ENCODE results near the gene MAF.

The MAF gene

DNA sequence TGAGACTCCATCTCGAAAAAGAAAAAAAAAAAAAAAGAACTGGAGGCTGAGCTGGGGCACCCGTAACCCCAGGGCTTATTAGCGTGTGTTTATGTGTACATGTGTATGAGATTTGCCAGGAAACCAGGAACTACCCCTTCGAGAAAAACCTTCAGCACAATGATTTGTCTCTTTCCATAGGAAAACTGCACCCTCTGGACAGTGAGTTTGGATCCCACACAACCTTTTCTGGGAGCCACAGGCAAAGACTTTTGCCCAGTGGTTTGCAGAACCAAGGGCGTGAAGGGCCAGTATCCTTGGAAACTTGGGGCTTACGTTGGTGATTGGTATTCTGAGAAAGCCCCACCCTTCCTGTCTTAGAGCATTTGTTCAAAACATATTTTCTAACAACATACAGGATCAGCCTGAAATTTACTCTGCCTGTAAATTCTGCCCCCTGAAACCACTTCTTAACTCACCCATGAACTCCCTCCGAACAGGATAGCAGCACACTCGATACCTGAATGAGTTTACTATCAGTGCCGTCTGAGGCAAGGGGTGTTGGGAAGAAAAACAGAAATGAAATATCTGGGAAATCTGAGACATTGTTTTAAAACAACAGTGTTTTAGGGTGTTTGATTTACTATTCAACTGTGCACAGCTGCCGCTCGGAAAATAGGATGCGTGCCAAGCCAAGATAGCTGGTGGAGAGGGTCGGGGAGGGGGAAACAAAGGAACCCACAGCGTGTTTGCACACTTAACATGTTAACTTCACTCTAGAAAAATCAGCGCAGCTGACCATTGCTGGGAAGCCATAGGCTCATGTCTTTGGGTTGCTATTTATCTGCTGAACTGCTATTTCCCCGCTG is 40.2 kb upstream of the MAF start:
- ChIA-PET CTCF (no interaction called here), POLR2A (ENCODE audit: low non-redundant PET) (no interaction called here)
- TF ChIP-seq, protein P1, sequence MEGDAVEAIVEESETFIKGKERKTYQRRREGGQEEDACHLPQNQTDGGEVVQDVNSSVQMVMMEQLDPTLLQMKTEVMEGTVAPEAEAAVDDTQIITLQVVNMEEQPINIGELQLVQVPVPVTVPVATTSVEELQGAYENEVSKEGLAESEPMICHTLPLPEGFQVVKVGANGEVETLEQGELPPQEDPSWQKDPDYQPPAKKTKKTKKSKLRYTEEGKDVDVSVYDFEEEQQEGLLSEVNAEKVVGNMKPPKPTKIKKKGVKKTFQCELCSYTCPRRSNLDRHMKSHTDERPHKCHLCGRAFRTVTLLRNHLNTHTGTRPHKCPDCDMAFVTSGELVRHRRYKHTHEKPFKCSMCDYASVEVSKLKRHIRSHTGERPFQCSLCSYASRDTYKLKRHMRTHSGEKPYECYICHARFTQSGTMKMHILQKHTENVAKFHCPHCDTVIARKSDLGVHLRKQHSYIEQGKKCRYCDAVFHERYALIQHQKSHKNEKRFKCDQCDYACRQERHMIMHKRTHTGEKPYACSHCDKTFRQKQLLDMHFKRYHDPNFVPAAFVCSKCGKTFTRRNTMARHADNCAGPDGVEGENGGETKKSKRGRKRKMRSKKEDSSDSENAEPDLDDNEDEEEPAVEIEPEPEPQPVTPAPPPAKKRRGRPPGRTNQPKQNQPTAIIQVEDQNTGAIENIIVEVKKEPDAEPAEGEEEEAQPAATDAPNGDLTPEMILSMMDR (conservative IDR thresholded peaks at IDR 0.05; ENCODE audit: low read depth), result no peak
- peak overlapping the region; percentile 25 for H3K27ac ChIP-seq
- DNase-seq (ENCODE audit: low spot score), result peak; percentile 16

DNA sequence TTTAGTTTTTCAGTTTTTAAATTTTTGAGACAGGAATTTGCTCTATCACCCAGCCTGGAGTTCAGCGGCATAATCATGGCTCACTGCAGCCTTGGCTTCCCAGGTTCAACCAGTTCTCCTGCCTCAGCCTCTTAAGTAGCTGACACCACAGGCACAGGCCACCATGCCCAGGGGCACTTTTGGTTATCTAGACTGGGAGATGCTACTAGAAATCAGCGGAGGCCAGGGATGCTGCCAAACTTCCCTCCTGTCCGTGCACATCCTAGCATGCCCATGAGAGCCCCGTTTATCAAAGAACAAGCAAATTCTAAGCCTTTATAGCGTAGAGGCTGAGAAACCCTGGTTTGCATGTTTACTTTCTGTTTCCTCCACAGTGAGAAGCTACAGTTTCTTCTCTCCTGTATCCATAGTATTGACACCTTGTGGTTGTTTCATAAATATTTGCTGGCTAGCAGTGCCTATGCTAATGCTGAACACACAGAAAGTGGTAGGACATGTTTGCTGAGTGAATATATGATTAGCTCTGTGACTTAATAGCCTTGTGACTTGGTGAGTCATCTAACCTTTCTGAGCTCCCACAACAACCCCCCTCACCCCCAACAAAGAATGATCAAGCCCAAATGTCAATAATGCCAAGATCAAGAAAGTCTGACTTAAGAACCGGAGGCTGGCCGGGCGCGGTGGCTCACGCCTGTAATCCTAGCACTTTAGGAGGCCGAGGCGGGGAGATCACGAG is 39.2 kb upstream of the MAF start:
- H3K27ac ChIP-seq, result peak overlapping the region; percentile 25
- peak; percentile 31 for DNase-seq (ENCODE audit: low spot score)
- TF ChIP-seq, protein P1 (conservative IDR thresholded peaks at IDR 0.05; ENCODE audit: low read depth), result no peak
- ChIA-PET POLR2A (ENCODE audit: low non-redundant PET) (no interaction called here), CTCF (interaction anchor here (0.6 kb wide), 1 partner anchor 42 kb away, joined by 4 read pairs; no protein-coding TSS in a partner anchor)

DNA sequence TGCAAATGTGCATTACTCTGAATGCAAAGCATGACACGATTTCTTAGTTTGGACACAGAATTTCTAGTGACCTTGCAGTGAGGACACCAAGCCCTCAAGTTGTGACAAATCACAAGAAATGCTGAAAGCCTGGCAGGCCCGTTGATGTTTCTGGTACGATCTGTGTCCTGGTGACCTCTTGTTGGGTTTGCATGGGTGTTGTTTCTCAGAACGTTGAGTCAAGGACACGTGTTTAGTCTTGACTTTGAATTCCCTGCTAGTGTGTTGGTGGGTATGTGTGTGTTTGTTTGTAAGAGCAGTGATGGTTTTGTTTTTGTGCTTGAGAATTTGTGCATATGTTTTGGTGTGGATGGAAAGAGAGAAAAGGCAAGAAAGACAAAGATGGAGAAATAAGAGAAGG is 37.8 kb upstream of the MAF start:
- ChIA-PET POLR2A (ENCODE audit: low non-redundant PET) (no interaction called here), CTCF (no interaction called here)
- DNase-seq (ENCODE audit: low spot score), result no peak
- TF ChIP-seq, protein P1 (conservative IDR thresholded peaks at IDR 0.05; ENCODE audit: low read depth), result no peak
- H3K27ac ChIP-seq, result no peak overlapping the region

DNA sequence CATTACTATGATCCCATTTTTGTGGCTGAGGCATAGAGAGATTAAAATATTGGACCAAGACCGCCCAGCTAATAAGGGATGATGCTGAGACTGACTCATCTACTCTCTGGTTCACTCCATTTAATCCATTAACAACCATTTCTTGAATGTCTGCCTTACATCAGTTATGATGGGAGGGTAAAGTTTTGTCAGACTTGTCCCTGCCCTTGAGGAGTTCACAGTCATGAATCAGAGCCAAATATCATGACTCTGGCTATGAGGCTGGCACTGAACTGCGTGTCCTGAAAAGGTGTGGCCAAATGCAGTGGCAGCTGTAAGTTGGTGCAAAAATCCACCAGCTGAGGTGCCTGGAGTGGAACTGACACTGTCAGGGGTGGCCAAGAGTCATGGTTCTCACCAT is 35.0 kb upstream of the MAF start:
- ChIA-PET POLR2A (ENCODE audit: low non-redundant PET) (no interaction called here), CTCF (no interaction called here)
- TF ChIP-seq, protein P1 (conservative IDR thresholded peaks at IDR 0.05; ENCODE audit: low read depth), result no peak
- DNase-seq (ENCODE audit: low spot score), result no peak
- no peak overlapping the region for H3K27ac ChIP-seq

DNA sequence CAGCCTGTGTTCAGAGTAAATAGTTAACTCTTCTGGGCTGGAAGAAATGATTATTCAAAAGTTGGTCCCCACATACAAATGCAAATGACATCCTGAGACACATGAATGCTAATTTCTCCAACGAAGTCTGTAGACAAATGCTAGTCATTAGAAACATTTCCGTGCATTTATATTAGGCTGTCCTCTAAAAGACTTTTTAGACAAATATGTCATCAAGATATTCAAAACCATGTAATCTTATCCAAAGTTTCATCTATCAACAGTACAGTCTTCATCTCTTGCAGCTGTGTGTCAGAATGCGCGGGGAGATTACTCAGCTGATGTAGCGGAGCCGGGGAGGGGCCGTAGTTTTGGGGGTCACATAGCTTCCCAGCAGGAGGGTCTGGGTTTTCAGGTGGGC is 33.8 kb upstream of the MAF start:
- no peak for DNase-seq (ENCODE audit: low spot score)
- CTCF ChIA-PET, result interaction anchor here (0.6 kb wide), 2 partner anchors 32 to 365 kb away, joined by 3 to 9 read pairs; no protein-coding TSS in a partner anchor
- H3K27ac ChIP-seq, result no peak overlapping the region
- POLR2A ChIA-PET (ENCODE audit: low non-redundant PET), result no interaction called here
- TF ChIP-seq, protein P1 (conservative IDR thresholded peaks at IDR 0.05; ENCODE audit: low read depth), result no peak

DNA sequence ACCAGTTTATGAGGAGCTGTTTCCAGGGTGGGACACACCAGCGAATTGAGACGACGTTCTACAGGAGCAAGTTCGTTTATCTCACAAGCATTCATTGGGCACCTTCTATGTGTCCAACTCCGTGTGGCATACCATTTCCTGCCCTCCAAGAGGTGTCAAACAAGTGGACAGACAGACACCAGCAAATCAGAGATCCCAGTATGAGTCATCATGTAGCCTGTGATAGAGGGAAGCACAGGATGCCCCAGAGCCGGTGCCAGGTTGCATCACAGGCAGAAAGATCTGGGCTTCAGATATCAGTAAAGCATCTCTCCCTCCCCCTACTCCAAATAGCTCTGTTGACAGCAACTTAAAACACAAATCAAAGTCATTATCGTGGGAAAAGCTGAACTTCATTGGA is 31.8 kb upstream of the MAF start:
- CTCF ChIA-PET, result interaction anchor here (0.6 to 1.0 kb wide), 2 partner anchors 11 to 222 kb away, joined by 3 to 4 read pairs; no protein-coding TSS in a partner anchor
- TF ChIP-seq, protein P1 (conservative IDR thresholded peaks at IDR 0.05; ENCODE audit: low read depth), result no peak

More for the DNA sequence above, 31.8 kb upstream of the MAF start:
- peak; percentile 43 for DNase-seq (ENCODE audit: low spot score)
- H3K27ac ChIP-seq, result no peak overlapping the region
- POLR2A ChIA-PET (ENCODE audit: low non-redundant PET), result no interaction called here
